Renal cortex interstitium (tissue), 11 donors: ENCODE measurements around the gene INAFM1. TPM values are rescaled to one million over a fixed set of nuclear protein-coding genes. Genes with fewer than 3 reads are reported as not detected.

Experiments used
- DNase-seq, 11 donors: peaks; one replicate each; pipeline ENCODE4 v3.0.0-alpha.2; 2013; ENCODE audit warnings: low read depth in 9 of 11, low spot score in 4 of 11; ENCODE audit errors: extremely low read depth in 1 of 11
- polyA plus RNA-seq, 3 donors: library from polyadenylated mRNA; unstranded; fragments of 120-200 nt; gene quantifications; one replicate each; pipeline ENCODE4 v1.2.1, GENCODE V29; 2013; ENCODE audit not compliant: insufficient read length in 3 of 3

INAFM1 gene
- polyA plus RNA-seq, 3 donors = 6.0 to 11.5 (median 10.7) TPM

- DNase-seq = no peak
Observed at GRCh38 chr19:47321630-47322029, 46.9 kb downstream of the INAFM1 start.

DNA sequence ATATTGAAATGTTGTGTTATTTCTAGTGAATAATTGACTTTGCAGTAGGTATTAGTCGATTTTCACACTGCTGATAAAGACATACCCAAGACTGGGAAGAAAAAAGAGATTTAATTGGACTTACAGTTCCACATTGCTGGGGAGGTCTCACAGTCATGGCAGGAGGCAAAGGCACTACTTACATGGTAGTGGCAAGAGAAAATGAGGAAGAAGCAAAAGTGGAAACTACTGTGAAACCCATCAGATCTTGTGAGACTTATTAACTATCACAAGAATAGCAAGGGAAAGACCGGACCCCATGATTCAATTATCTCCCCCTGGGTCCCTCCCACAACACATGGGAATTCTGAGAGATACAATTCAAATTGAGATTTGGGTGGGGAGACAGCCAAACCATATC, 47.4 kb downstream of the INAFM1 start:
- no peak for DNase-seq

GRCh38 chr19:47323409-47323808, 48.7 kb downstream of the INAFM1 start:
- no peak for DNase-seq

- no peak for DNase-seq
Observed at GRCh38 chr19:47323872-47324271, 49.2 kb downstream of the INAFM1 start.

- DNase-seq = no peak
Observed at GRCh38 chr19:47324502-47324901, 49.8 kb downstream of the INAFM1 start.

Other genes with a start within 250 kb of the INAFM1 start
- gene TMEM160, start 226.3 kb upstream of the INAFM1 start, polyA plus RNA-seq = 10 to 100 TPM in 2 of 3 donors, 1 to 10 TPM in 1; 8.7 to 18.0 (median 13.3) TPM
- 10 to 100 TPM; 31.6 to 42.7 (median 42.0) TPM for gene ZC3H4, start 161.1 kb upstream of the INAFM1 start, polyA plus RNA-seq
- 100 to 1,000 TPM in 2 of 3 donors, 10 to 100 TPM in 1; 88.7 to 137 (median 127) TPM for gene SAE1, start 144.1 kb upstream of the INAFM1 start, polyA plus RNA-seq
- gene BBC3, start 43.7 kb upstream of the INAFM1 start, polyA plus RNA-seq = 1 to 10 TPM; 1.1 to 2.9 (median 2.1) TPM
- 10 to 100 TPM; 20.6 to 30.1 (median 25.0) TPM for gene CCDC9, start 18.4 kb upstream of the INAFM1 start, polyA plus RNA-seq
- 10 to 100 TPM in 1 of 3 donors, 1 to 10 TPM in 2; 3.4 to 10.6 (median 7.1) TPM for gene C5AR1, start 35.0 kb downstream of the INAFM1 start, polyA plus RNA-seq
- gene C5AR2, start 57.3 kb downstream of the INAFM1 start, polyA plus RNA-seq = under 1 TPM; 0.23 to 0.42 (median 0.29) TPM
- gene DHX34, start 74.4 kb downstream of the INAFM1 start, polyA plus RNA-seq = 10 to 100 TPM; 10.1 to 18.9 (median 17.8) TPM
- 10 to 100 TPM; 15.0 to 29.5 (median 18.2) TPM for gene MEIS3, start 144.6 kb downstream of the INAFM1 start, polyA plus RNA-seq
- under 1 TPM; 0.22 to 0.26 (median 0.23) TPM for gene SLC8A2, start 197.0 kb downstream of the INAFM1 start, polyA plus RNA-seq
- gene KPTN, start 209.3 kb downstream of the INAFM1 start, polyA plus RNA-seq = 10 to 100 TPM in 2 of 3 donors, 1 to 10 TPM in 1; 8.2 to 13.5 (median 13.3) TPM
- 100 to 1,000 TPM; 140 to 177 (median 156) TPM for gene NAPA, start 240.2 kb downstream of the INAFM1 start, polyA plus RNA-seq